Endothelial cell of umbilical vein (primary cell): ENCODE measurements around the gene ATP1A4. TPM values are rescaled to one million over a fixed set of nuclear protein-coding genes. Genes with fewer than 3 reads are reported as not detected.

Experiments
- BruUV-seq: library from RNA; stranded (reverse); fragments of 400-500 nt; replicated peaks from 2 replicates; lab custom pipeline; 2021; lab: Mats Ljungman, UMichigan
- CTCF ChIA-PET: fragments of 300-600, 350-600 bp; sonication (Branson Sonifier 250); formaldehyde crosslinking; loops from one replicate; lab custom pipeline; 2021; ENCODE audit warnings: antibody characterized with exemption, inconsistent platforms; lab: Charles Lee
- POLR2A ChIA-PET: fragments of 300-600, 350-600 bp; sonication (Branson Sonifier 250); formaldehyde crosslinking; loops from one replicate; lab custom pipeline; 2021; ENCODE audit warnings: antibody characterized with exemption, inconsistent platforms; lab: Charles Lee
- DNase-seq: peaks from one replicate; pipeline ENCODE4 v3.0.0-alpha.2; 2011; ENCODE audit warnings: low read depth, low spot score
- FAIRE-seq: peaks from 2 replicates; lab custom pipeline; 2011; peaks lifted over from hg19 to GRCh38; lab: Jason Lieb, UNC
- H2AFZ ChIP-seq: 2 replicates; pipeline ENCODE4 v1.6.0; 2012; ENCODE audit warnings: low read depth, low read length, control low read depth, inconsistent platforms
- H3K27ac ChIP-seq: 2 replicates; pipeline ENCODE4 v1.5.1; 2011; ENCODE audit warnings: low read depth, mild to moderate bottlenecking, control low read depth, low read length, moderate library complexity; ENCODE audit not compliant: insufficient read depth
- H3K27me3 ChIP-seq, 2 experiments: 2 replicates each; pipeline versions ENCODE4 v1.6.0 to v1.6.1; 2011; ENCODE audit warnings: low read length in 2 of 2, mixed read lengths in 1 of 2; ENCODE audit not compliant: control insufficient read depth in 2 of 2, insufficient read depth in 2 of 2
- H3K36me3 ChIP-seq, 2 experiments: 2 replicates in 1 of 2; 3 replicates in 1 of 2; pipeline ENCODE4 v1.5.1; 2011; ENCODE audit warnings: low read length in 2 of 2, mild to moderate bottlenecking in 1 of 2, moderate library complexity in 1 of 2; ENCODE audit not compliant: control insufficient read depth in 2 of 2, insufficient read depth in 2 of 2; ENCODE audit errors: extremely low read depth in 1 of 2
- H3K4me1 ChIP-seq: 3 replicates; pipeline ENCODE4 v1.5.1; 2011; ENCODE audit warnings: mild to moderate bottlenecking, low read length; ENCODE audit not compliant: control insufficient read depth, insufficient read depth; ENCODE audit errors: extremely low read depth
- H3K4me2 ChIP-seq: 2 replicates; pipeline ENCODE4 v1.6.1; 2011; ENCODE audit warnings: low read length, control low read depth, mixed read lengths; ENCODE audit not compliant: insufficient read depth
- H3K4me3 ChIP-seq, 3 experiments: fragments of 200-600 bp in 1 of 3; sonication (generic), shearing (Covaris generic) in 1 of 3; replicated peaks in 1 of 3; 2 replicates each; pipeline ENCODE4 v1.5.1; 2011 to 2016; ENCODE audit warnings: control low read depth in 3 of 3, low read length in 3 of 3, mild to moderate bottlenecking in 2 of 3, inconsistent platforms in 1 of 3, low read depth in 1 of 3, moderate library complexity in 1 of 3; ENCODE audit not compliant: insufficient read depth in 1 of 3
- H3K79me2 ChIP-seq: 2 replicates; pipeline ENCODE4 v1.6.0; 2012; ENCODE audit warnings: low read length, inconsistent platforms; ENCODE audit not compliant: control insufficient read depth, insufficient read depth
- H3K9ac ChIP-seq: replicated peaks from 2 replicates; pipeline ENCODE3; 2011; ENCODE audit warnings: low read length, control low read depth; ENCODE audit not compliant: insufficient read depth; ENCODE audit errors: extremely low read depth
- H3K9me1 ChIP-seq: replicated peaks from 3 replicates; pipeline ENCODE4 v1.6.0; 2011; ENCODE audit warnings: mild to moderate bottlenecking, low read length; ENCODE audit not compliant: control insufficient read depth, insufficient read depth; ENCODE audit errors: extremely low read depth
- H3K9me3 ChIP-seq: replicated peaks from 2 replicates; pipeline ENCODE4 v1.5.1; 2012; ENCODE audit warnings: low read length, inconsistent platforms; ENCODE audit not compliant: control insufficient read depth, insufficient read depth
- H4K20me1 ChIP-seq: replicated peaks from 2 replicates; pipeline ENCODE3; 2011; ENCODE audit warnings: mild to moderate bottlenecking, low read length; ENCODE audit not compliant: control insufficient read depth, insufficient read depth; ENCODE audit errors: extremely low read depth
- CTCF ChIP-seq, 2 donors: IDR thresholded peaks; 1 replicate in 1 of 2; 2 replicates in 1 of 2; pipeline ENCODE4 v1.5.1; 2011; ENCODE audit warnings: low read length in 2 of 2, mild to moderate bottlenecking in 2 of 2, moderate library complexity in 2 of 2, control low read depth in 1 of 2, inconsistent platforms in 1 of 2, low read depth in 1 of 2; ENCODE audit not compliant: insufficient read depth in 1 of 2; ENCODE audit errors: extremely low read depth in 1 of 2
- EZH2 ChIP-seq: IDR thresholded peaks from 2 replicates; pipeline ENCODE4 v1.6.1; 2012; ENCODE audit warnings: borderline replicate concordance, low read depth, mild to moderate bottlenecking, moderate library complexity, low read length, inconsistent platforms; ENCODE audit not compliant: severe bottlenecking
- FOS ChIP-seq: IDR thresholded peaks from 2 replicates; pipeline ENCODE4 v1.6.1; 2011; ENCODE audit warnings: mild to moderate bottlenecking, low read length, moderate library complexity, borderline replicate concordance; ENCODE audit not compliant: insufficient read depth
- GATA2 ChIP-seq: IDR thresholded peaks from 2 replicates; pipeline ENCODE4 v1.7.0; 2011; ENCODE audit warnings: low read depth, mild to moderate bottlenecking, moderate library complexity, mixed read lengths, low read length; ENCODE audit not compliant: insufficient read length, insufficient read depth
- JUN ChIP-seq: IDR thresholded peaks from 2 replicates; pipeline ENCODE4 v1.6.1; 2011; ENCODE audit warnings: borderline replicate concordance, low read depth; ENCODE audit not compliant: insufficient read length, insufficient read depth
- MYC ChIP-seq: IDR thresholded peaks from one replicate; pipeline ENCODE4 v1.6.1; 2011; ENCODE audit warnings: mild to moderate bottlenecking, low read depth, low read length
- POLR2A ChIP-seq: IDR thresholded peaks from 2 replicates; pipeline ENCODE4 v1.6.1; 2012; ENCODE audit warnings: low read depth, mild to moderate bottlenecking, control low read depth, low read length
- POLR2AphosphoS5 ChIP-seq: IDR thresholded peaks from 2 replicates; pipeline ENCODE4 v1.6.1; 2012; ENCODE audit warnings: low read depth, mild to moderate bottlenecking, control low read depth, low read length, moderate library complexity; ENCODE audit not compliant: insufficient read depth
- dilution Hi-C: fragments of 300-500 bp; cut with MboI; formaldehyde crosslinking; loops from one replicate; pipeline ENCODE4 v1.15.0; 2019; ENCODE audit warnings: low sequenced_read_pairs; ENCODE audit not compliant: extremely low pct_ligation_motif_present
- intact Hi-C: fragments of 100-400 bp; cut with micrococcal nuclease; formaldehyde crosslinking; loops from one replicate; pipeline ENCODE4 v1.10.0; 2022
- polyA plus RNA-seq, 4 experiments: library from polyadenylated mRNA; depleted of rRNA in 3 of 4; stranded (reverse) in 3 of 4; unstranded in 1 of 4; fragments of >200 nt; gene quantifications; 2 replicates each; pipeline versions ENCODE4 v1.2.1 to v1.2.3, GENCODE V29; 2011 to 2012; ENCODE audit warnings: missing spikeins in 1 of 4
- total RNA-seq: library from RNA; stranded (reverse); gene quantifications from 2 replicates; pipeline ENCODE4 v1.2.3, GENCODE V29; 2021
- TF ChIP-seq, protein P1 (sequence below): IDR thresholded peaks from 2 replicates; pipeline ENCODE4 v1.6.1; 2011; ENCODE audit not compliant: insufficient read depth, insufficient read length

The ATP1A4 gene
- total and polyA plus RNA-seq, 2 donors (not counting 3 experiments of a cell fraction or from before 2014, with no cell fraction given) = not detected

DNA sequence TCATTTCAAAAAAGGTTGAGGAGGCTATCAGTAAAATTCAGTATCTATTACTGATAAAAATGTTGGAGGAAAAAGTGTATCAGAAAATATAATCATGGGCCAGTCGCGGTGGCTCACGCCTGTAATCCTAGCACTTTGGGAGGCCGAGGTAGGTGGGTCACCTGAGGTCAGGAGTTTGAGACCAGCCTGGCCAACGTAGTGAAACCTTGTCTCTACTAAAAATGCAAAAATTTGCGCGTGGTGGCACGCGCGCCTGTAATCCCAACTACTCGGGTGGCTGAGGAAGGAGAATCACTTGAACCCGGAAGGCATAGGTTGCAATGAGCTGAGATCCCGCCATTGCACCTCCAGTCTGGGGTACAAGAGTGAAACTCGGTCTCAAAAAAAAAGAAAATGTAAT is 5.3 kb upstream of the ATP1A4 start:
- peaks cover 2 to 4% of the 10 kb centered on the region in 2 experiments for H3K27me3 ChIP-seq
- CTCF ChIA-PET = no interaction called here
- no peak overlapping the region for H3K4me3 ChIP-seq
- no peak overlapping the region for H3K4me2 ChIP-seq
- TF ChIP-seq, protein P1, sequence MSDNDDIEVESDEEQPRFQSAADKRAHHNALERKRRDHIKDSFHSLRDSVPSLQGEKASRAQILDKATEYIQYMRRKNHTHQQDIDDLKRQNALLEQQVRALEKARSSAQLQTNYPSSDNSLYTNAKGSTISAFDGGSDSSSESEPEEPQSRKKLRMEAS = no peak
- TF ChIP-seq EZH2 = no peak
- no peak for TF ChIP-seq CTCF (IDR thresholded peaks at IDR 0.05; ENCODE audit: extremely low read depth in 1 of 2, insufficient read depth in 1 of 2, low read depth in 1 of 2, low read length in 2 of 2)
- no peak for TF ChIP-seq POLR2A
- no peak for TF ChIP-seq GATA2
- TF ChIP-seq JUN = no peak
- no peak for TF ChIP-seq POLR2AphosphoS5
- TF ChIP-seq FOS = no peak
- no peak for TF ChIP-seq MYC
- BruUV-seq = no TSS peak
- intact Hi-C loops (no loop called here), dilution Hi-C loops (no loop called here)
- H3K9me1 ChIP-seq = no peaks in the 10 kb centered on the region
- H3K79me2 ChIP-seq = no peaks in the 10 kb centered on the region
- no peak overlapping the region for H2AFZ ChIP-seq
- no peaks in the 10 kb centered on the region for H3K9me3 ChIP-seq
- H3K27ac ChIP-seq = no peak overlapping the region
- H3K9ac ChIP-seq = no peak overlapping the region
- no peaks in the 10 kb centered on the region for H4K20me1 ChIP-seq
- FAIRE-seq (no peak), DNase-seq (no peak)
- H3K36me3 ChIP-seq = no peaks in the 10 kb centered on the region
- H3K4me1 ChIP-seq = no peaks in the 10 kb centered on the region
- POLR2A ChIA-PET = no interaction called here
